IgD-negative memory B cell (primary cell): ENCODE measurements around the gene NDST3. TPM values are rescaled to one million over a fixed set of nuclear protein-coding genes. Genes with fewer than 3 reads are reported as not detected.

Experiments used
- H3K27ac Mint-ChIP-seq, 3 donors: one replicate each; pipeline ENCODE4 v1.8.0; 2020 to 2022; ENCODE audit warnings: mild to moderate bottlenecking in 3 of 3, mixed read lengths in 3 of 3, moderate library complexity in 1 of 3
- H3K27me3 Mint-ChIP-seq: one replicate; pipeline ENCODE4 v1.8.0; 2021; ENCODE audit warnings: mixed read lengths
- H3K36me3 Mint-ChIP-seq: one replicate; pipeline ENCODE4 v1.8.0; 2020; ENCODE audit warnings: mild to moderate bottlenecking, mixed read lengths
- H3K4me1 Mint-ChIP-seq, 3 donors: one replicate each; pipeline ENCODE4 v1.8.0; 2020 to 2022; ENCODE audit warnings: mixed read lengths in 3 of 3, mild to moderate bottlenecking in 1 of 3
- H3K4me3 Mint-ChIP-seq, 4 donors: one replicate each; pipeline ENCODE4 v1.8.0; 2020 to 2022; ENCODE audit warnings: mild to moderate bottlenecking in 4 of 4, mixed read lengths in 4 of 4, moderate library complexity in 3 of 4
- H3K9me3 Mint-ChIP-seq, 3 donors: one replicate each; pipeline ENCODE4 v1.8.0; 2020 to 2021; ENCODE audit warnings: mixed read lengths in 3 of 3, mild to moderate bottlenecking in 1 of 3
- polyA plus RNA-seq: library from polyadenylated mRNA; unstranded; fragments of 300-500 nt; fragmentation: Illumina TruSeq; gene quantifications from one replicate; pipeline ENCODE4 v1.2.3, GENCODE V29; 2021

NDST3 gene
- polyA plus RNA-seq, 1 donor from 2014 or later, result not detected

DNA sequence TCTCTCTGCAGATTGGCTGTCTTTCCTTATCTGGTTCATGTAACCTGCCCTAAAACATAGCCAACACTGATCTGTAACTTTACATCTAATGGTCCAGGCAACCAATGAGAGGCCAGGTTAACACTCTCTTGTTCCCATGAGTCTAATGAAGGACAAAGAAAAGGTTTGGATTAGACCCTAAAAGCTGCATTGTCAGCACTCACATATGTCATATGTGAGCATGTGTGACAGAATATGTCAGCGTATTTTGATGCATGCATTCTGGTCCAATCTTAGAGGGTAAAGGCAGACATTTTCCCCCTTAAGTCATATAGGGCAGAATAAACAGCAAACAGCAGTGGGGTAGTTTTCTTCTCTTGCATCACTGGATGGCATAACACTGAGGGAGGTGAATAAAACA is 3.7 kb downstream of the NDST3 start:
- Mint-ChIP-seq H3K36me3 (no peaks in the 10 kb centered on the region), H3K4me1 (peaks cover 0 to 4% (median 0%) of the 10 kb centered on the region in 3 donors), H3K27ac (no peak overlapping the region), H3K27me3 (peaks cover 12% of the 10 kb centered on the region), H3K9me3 (no peaks in the 10 kb centered on the region), H3K4me3 (no peak overlapping the region)

DNA sequence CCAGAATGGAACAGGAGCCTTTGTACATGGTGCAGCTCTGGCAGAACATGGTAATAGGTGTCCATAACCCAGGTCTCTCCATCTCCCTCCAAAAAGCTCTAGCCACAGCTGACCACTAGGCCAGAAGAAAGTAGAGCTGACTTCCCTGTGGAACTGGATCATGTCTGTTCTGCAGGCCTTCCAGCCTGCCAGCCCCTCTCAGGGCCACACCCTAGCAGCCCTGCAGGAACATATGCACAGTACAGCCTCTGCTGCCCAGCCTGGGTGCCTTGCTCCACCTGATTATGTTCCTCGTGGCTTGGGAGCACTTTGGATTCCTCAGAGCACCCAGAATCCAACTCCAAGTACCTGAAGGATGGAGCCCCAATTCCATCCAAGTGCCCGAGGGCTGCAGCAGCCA is 12.0 kb downstream of the NDST3 start:
- Mint-ChIP-seq H3K4me3 (no peak overlapping the region), H3K36me3 (no peaks in the 10 kb centered on the region), H3K9me3 (peaks cover 3 to 11% (median 5%) of the 10 kb centered on the region in 3 donors), H3K27me3 (no peaks in the 10 kb centered on the region), H3K4me1 (no peaks in the 10 kb centered on the region), H3K27ac (no peak overlapping the region)

DNA sequence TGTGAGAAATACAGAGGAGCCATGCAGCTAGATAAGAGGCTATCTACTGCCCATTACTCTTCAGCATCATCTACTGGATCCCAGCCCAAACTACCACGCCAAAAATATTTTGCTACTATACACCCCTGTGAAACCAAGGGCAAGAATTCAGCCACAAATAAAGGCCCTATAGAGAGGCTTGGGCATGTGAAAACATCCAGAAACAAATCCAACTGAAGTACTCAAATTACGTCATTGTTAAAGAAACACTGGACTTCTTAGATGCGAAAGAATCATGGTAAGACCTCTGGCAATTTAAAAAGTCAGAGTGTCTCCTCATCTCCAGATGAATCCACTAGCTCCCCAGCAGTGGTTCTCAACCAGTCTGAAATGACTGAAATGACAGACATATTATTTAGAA is 12.8 kb downstream of the NDST3 start:
- H3K27ac Mint-ChIP-seq, result no peak overlapping the region
- H3K36me3 Mint-ChIP-seq, result no peaks in the 10 kb centered on the region
- H3K27me3 Mint-ChIP-seq, result peaks cover under 1% of the 10 kb centered on the region
- H3K9me3 Mint-ChIP-seq, result peaks cover 3 to 12% (median 6%) of the 10 kb centered on the region in 3 donors
- no peaks in the 10 kb centered on the region for H3K4me1 Mint-ChIP-seq
- no peak overlapping the region for H3K4me3 Mint-ChIP-seq

DNA sequence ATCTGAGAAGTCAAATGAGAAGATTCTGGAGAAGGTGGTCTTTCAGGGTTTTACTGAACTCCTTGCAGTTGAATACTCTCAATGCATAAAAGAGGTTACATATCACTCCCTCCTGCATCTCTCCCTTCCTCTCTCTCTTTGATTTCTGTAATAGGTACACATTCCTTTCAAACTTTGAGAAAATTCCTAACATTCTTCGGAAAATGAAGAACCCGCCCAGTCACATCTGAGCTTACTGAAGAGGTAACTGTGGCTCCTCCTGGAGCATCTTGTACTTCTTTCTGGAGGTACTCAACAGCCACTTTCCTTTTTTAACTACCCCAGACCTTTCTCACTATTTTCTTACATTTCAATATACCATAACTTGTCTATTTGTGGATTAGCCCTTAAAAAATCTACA is 24.7 kb downstream of the NDST3 start:
- H3K4me3 Mint-ChIP-seq, result no peak overlapping the region
- no peaks in the 10 kb centered on the region for H3K4me1 Mint-ChIP-seq
- no peaks in the 10 kb centered on the region for H3K27me3 Mint-ChIP-seq
- H3K27ac Mint-ChIP-seq, result no peak overlapping the region
- no peaks in the 10 kb centered on the region for H3K9me3 Mint-ChIP-seq
- H3K36me3 Mint-ChIP-seq, result no peaks in the 10 kb centered on the region

DNA sequence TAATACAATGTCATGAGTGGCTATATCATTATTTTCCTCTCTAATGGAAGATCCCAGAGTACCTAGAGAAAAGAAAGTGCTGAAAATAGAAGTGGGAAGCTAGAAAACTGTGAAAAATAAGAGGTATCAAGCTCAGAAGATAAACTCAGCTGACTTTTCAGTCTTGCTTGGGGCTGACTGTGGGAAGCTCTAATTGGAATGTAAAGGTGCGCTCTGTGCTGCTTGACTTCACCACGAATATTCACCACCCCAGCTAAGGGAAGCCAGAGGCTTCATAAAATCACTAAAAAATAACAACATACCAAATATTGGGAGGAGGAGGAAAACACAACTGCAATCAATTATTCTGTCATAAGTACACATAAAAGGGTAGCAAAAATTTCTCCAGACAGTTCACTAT is 25.1 kb downstream of the NDST3 start:
- Mint-ChIP-seq H3K27ac (peak overlapping the region in 1 of 3 donors; percentile 43), H3K4me3 (no peak overlapping the region), H3K9me3 (no peaks in the 10 kb centered on the region), H3K27me3 (no peaks in the 10 kb centered on the region), H3K36me3 (no peaks in the 10 kb centered on the region), H3K4me1 (no peaks in the 10 kb centered on the region)

DNA sequence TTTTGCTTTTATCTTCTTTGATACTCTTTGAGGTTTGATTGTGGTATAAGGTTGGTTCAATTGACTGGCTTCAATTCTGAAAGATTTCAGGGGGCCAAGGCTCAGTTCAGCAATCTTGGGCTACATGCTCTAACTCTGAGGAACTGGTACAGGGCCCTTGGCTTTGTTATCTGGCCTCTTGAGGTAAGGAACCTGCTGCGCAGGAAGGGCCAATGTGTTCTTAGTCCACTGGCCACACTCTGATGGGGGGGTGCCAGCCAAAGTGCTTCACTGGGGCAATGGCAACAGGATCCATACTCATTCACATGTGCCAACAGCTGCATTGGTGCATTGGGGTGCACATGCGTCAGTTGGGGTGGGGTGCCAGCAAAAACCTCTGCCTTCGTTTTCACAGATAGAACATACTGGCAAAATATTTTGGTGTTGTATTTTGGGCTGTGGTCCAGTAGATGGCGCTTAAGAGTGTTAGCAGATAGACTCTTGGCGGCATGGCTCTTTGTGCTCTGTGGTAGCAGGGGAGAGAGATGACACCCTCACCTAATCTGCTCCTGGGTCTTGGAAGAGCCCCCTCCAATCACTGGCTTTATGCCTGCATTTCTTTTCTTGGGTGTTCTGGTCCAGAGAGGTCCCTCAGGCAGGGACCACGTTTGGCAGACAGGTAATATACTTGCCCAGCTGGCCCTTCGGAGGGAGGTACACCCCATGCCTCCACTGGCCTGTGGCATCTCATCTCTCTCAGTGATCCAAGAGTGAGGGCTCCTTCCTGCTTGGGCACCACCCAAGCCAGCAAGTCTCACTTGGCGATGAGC is 42.9 kb downstream of the NDST3 start:
- Mint-ChIP-seq H3K27ac (no peak overlapping the region), H3K27me3 (peaks cover 3% of the 10 kb centered on the region), H3K9me3 (peaks cover 1 to 3% (median 2%) of the 10 kb centered on the region in 3 donors), H3K4me1 (no peaks in the 10 kb centered on the region), H3K36me3 (no peaks in the 10 kb centered on the region), H3K4me3 (no peak overlapping the region)

DNA sequence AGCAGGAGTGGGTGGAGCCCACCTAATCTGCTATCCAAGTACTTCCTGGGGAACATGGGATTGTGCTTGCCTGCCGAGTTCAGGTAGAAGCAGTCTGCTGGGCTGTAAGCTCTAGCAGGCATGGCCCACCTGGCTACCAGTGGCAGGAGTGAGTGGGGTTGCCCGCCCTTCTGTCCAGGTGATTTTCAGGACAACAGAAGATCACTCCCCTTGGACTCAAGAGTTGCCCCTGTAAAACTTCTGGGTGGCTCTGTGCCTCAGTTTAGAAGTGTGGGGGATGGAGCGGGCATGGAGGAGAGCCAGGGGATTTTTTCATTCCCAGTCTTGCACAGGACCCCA is 43.5 kb downstream of the NDST3 start:
- Mint-ChIP-seq H3K4me1 (no peaks in the 10 kb centered on the region), H3K9me3 (peaks cover 1 to 3% (median 2%) of the 10 kb centered on the region in 3 donors), H3K36me3 (no peaks in the 10 kb centered on the region), H3K27ac (no peak overlapping the region), H3K27me3 (peaks cover 3% of the 10 kb centered on the region), H3K4me3 (no peak overlapping the region)

DNA sequence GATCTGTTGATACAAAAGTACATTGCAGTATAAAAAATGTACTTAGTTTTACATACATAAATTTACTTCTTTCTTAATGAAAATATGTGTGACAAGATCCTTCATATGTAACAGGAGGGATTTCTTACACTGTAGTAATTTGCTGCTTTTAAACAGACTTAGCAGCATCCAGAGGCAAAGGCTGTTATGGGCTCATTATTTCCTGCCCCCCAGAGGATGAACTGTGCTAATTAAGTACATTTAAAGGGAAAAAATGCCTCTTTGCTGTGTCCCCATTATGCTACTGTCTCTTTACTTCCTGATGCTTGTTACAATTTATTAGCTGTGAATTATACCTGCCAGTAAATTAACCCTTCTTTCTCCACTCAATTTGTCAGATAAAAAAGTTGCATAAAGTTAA is 47.1 kb downstream of the NDST3 start:
- no peaks in the 10 kb centered on the region for H3K36me3 Mint-ChIP-seq
- H3K9me3 Mint-ChIP-seq, result peaks cover 0 to 1% (median 0%) of the 10 kb centered on the region in 3 donors

DNA sequence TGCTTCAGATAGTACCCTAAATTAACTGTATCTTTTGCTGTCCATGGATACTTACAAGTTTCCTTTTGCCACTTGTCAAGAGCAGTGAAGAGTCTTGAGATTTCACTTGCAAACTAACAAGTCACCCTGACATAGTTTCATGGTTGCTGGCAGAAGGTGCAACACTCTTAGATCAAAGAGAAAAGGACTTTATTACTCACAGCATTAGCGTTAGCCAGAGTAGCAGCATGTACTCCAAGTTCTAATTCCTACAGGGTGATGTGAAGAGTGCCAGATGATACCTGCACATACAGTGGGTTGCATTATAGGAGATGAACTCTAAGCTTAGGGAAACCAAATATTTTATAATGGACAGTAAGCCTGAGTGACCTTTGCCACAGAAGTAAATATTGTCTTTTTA is 47.9 kb downstream of the NDST3 start:
- H3K4me3 Mint-ChIP-seq, result no peak overlapping the region

More for the DNA sequence above, 47.1 kb downstream of the NDST3 start:
- no peak overlapping the region for H3K4me3 Mint-ChIP-seq
- H3K27ac Mint-ChIP-seq, result no peak overlapping the region
- H3K27me3 Mint-ChIP-seq, result no peaks in the 10 kb centered on the region
- no peaks in the 10 kb centered on the region for H3K4me1 Mint-ChIP-seq

DNA sequence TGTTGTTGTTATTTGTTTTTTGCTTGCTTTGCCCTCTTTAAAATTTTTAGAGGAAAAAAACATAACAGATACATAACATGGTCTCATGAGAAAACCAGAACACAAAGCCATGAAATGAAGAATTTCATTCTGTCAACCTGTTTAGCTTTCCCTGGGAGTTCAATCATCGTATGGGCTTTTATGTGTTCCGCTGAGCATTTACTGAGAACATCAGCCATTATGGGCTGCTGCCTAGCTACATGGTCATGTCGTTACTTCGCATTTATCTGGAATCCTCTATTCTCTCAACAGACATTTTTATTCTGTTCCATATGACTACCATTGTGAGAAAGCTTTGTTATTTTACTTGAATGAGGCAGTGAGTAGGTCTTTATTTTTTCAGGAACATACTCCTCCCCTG is 51.4 kb downstream of the NDST3 start:
- no peak overlapping the region for H3K27ac Mint-ChIP-seq
- no peak overlapping the region for H3K4me3 Mint-ChIP-seq
- no peaks in the 10 kb centered on the region for H3K4me1 Mint-ChIP-seq
- H3K27me3 Mint-ChIP-seq, result no peaks in the 10 kb centered on the region
- H3K36me3 Mint-ChIP-seq, result no peaks in the 10 kb centered on the region
- peaks cover 0 to 2% (median 0%) of the 10 kb centered on the region in 3 donors for H3K9me3 Mint-ChIP-seq

More for the DNA sequence above, 47.9 kb downstream of the NDST3 start:
- H3K36me3 Mint-ChIP-seq, result no peaks in the 10 kb centered on the region
- no peaks in the 10 kb centered on the region for H3K27me3 Mint-ChIP-seq
- no peaks in the 10 kb centered on the region for H3K4me1 Mint-ChIP-seq
- H3K9me3 Mint-ChIP-seq, result peaks cover 0 to 1% (median 0%) of the 10 kb centered on the region in 3 donors
- H3K27ac Mint-ChIP-seq, result peak overlapping the region in 1 of 3 donors; percentile 41

DNA sequence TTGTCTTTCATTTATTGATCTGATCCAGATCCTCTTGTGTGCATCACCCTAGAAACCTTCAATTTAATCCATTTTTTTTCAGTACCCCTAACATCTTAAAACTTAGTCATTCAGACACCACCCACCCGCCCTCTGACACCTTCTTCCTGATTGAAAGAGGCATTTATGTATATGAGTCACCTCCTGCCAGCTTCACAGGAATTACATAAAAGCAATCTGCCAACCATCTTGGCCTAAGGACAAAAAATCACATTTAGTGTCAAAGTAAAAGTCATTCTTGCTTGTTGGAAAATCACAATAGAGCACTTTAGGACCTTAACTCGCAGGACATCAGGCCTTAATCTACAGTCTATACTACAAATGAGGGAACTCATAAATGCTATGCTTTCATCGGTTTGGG is 52.1 kb downstream of the NDST3 start:
- Mint-ChIP-seq H3K27ac (no peak overlapping the region), H3K4me3 (no peak overlapping the region), H3K36me3 (no peaks in the 10 kb centered on the region), H3K4me1 (no peaks in the 10 kb centered on the region), H3K9me3 (peaks cover 0 to 2% (median 0%) of the 10 kb centered on the region in 3 donors), H3K27me3 (no peaks in the 10 kb centered on the region)

DNA sequence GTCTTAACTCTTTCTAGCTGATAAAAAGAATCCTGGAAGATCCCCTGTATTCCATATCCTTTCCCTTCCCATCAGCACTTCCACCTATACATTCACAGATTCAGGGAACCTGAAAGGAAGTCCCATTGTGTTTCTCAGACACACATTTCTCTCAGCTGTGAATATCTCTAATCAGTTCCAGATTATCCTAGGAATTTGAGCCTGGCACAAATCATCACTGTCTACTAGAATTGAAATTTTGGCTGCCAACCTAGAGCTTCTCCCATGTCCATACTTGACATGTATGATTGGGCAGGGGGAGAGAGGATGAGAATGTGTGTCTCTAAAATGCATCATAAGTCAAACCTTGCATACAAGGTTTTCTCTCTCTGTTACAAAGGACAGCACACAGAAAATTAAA is 53.1 kb downstream of the NDST3 start:
- no peak overlapping the region for H3K4me3 Mint-ChIP-seq
- no peak overlapping the region for H3K27ac Mint-ChIP-seq
- H3K27me3 Mint-ChIP-seq, result no peaks in the 10 kb centered on the region
- H3K36me3 Mint-ChIP-seq, result no peaks in the 10 kb centered on the region
- no peaks in the 10 kb centered on the region for H3K4me1 Mint-ChIP-seq
- H3K9me3 Mint-ChIP-seq, result peaks cover 0 to 2% (median 0%) of the 10 kb centered on the region in 3 donors

DNA sequence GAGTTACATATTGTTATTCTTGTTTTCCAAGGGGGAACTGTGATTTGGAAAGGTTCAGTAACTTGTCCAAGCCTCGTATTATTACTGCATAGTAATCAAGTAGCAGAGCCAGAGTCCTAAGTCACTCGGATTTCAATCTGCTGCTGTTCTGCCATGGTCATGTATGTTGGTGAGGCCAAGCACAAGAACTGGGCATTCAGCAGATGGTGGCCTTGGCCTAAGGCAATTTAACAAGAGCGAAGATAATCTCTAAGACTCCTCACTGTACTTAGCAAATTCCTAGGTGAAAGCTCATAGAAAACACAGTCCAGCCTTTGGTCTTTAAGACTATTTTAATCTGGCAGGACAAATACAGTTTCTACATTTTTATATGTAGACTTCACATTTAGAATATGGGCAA is 64.8 kb downstream of the NDST3 start:
- Mint-ChIP-seq H3K27ac (no peak overlapping the region), H3K4me3 (no peak overlapping the region), H3K9me3 (no peaks in the 10 kb centered on the region), H3K27me3 (no peaks in the 10 kb centered on the region), H3K4me1 (no peaks in the 10 kb centered on the region), H3K36me3 (no peaks in the 10 kb centered on the region)

DNA sequence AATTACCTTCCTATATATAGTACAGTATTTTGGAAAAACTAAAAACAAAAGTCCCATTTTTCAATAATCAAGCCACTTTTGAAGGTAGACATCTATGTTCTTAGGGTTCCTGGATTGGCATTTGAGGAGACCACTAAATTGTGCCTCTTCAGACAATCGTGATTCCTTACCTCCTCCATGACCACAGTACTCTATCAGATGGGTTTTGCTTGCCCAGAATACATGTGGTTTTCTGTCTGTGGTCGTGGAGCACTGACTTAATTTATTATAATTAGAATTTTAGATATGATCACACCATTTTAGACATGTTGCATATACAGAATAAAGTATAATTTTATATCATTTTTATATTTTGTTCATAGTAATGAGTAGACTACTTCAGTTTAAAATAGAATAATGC is 67.9 kb downstream of the NDST3 start:
- Mint-ChIP-seq H3K9me3 (no peaks in the 10 kb centered on the region), H3K27me3 (no peaks in the 10 kb centered on the region), H3K36me3 (no peaks in the 10 kb centered on the region), H3K4me1 (no peaks in the 10 kb centered on the region), H3K4me3 (no peak overlapping the region), H3K27ac (no peak overlapping the region)

DNA sequence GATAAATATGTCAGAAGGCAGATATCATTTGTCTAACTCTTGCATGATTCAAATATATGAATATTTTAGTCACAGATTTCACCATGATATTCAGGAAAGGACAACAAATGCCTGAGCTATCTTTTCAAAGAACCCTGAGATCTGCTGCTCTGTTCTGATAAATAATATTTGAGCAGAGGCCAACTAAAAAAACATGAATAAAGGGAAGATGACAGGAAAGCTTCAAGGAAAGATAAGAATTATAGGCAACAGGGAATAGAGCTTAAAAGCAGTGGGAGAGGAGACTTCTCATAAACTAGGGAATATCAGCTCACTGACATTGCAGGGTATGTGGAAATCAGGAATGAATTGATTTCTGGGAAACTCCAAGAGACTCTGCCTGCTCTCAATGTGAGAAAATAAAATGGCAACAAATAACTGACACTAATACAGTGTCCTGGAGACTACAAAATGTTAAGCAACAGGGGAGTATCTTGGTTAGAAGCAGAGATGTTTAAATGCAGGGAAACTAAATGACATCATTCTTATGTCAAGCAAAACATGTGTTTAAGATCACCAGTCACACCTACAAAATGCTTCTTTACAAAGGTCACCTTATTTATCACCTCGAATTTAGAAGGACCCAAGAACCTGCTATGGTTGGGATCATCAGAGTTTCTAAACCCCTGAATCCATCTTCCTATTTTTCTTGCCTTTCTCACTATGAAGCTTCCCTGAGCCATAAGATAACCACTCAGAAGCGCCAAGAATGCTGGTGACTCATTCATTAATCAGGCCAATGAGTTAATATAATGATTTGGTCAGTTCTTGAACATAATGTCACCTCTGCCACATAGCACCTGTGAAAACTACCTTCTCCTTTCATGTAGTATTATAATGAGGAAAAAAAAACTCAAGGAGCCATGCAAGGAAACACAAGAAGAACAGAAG is 78.1 kb downstream of the NDST3 start:
- no peaks in the 10 kb centered on the region for H3K36me3 Mint-ChIP-seq
- H3K4me1 Mint-ChIP-seq, result peaks cover 0 to 8% (median 2%) of the 10 kb centered on the region in 3 donors
- H3K9me3 Mint-ChIP-seq, result peaks cover 0 to 4% (median 0%) of the 10 kb centered on the region in 3 donors
- H3K27me3 Mint-ChIP-seq, result no peaks in the 10 kb centered on the region
- no peak overlapping the region for H3K27ac Mint-ChIP-seq
- H3K4me3 Mint-ChIP-seq, result peak overlapping the region in 1 of 4 donors; percentile 58
